HFFc6 (cell line): Measurements from ENCODE around the gene RGS14. TPM values are rescaled to one million over a fixed set of nuclear protein-coding genes. Genes with fewer than 3 reads are reported as not detected.

Experiments used
- DNase-seq: peaks from one replicate; pipeline ENCODE4 v3.0.0-alpha.2; 2018
- H3K27ac Mint-ChIP-seq: 2 replicates; pipeline ENCODE4 v1.8.0; 2020; ENCODE audit warnings: mild to moderate bottlenecking, mixed read lengths
- H3K27me3 Mint-ChIP-seq: 2 replicates; pipeline ENCODE4 v1.8.0; 2021; ENCODE audit warnings: mild to moderate bottlenecking, moderate library complexity, mixed read lengths; ENCODE audit not compliant: insufficient read depth
- H3K36me3 Mint-ChIP-seq: 2 replicates; pipeline ENCODE4 v1.8.0; 2021; ENCODE audit warnings: low read depth, mixed read lengths
- H3K4me1 Mint-ChIP-seq: 2 replicates; pipeline ENCODE4 v1.8.0; 2020; ENCODE audit warnings: low read depth, mixed read lengths
- H3K4me3 Mint-ChIP-seq: 2 replicates; pipeline ENCODE4 v1.8.0; 2020; ENCODE audit warnings: mild to moderate bottlenecking, moderate library complexity, mixed read lengths
- H3K9me3 Mint-ChIP-seq: 2 replicates; pipeline ENCODE4 v1.8.0; 2020; ENCODE audit warnings: mild to moderate bottlenecking, mixed read lengths
- CTCF ChIP-seq: fragments of 200-600 bp; sonication (generic); IDR thresholded peaks from 2 replicates; pipeline ENCODE4 v1.5.0; 2021; ENCODE audit warnings: antibody characterized with exemption, mild to moderate bottlenecking
- total RNA-seq, 6 experiments: library from RNA; stranded (reverse); fragmentation: NEBNext Ultra II Directional; extraction: Animal tissue kit (Norgen Biotek cat#: 25700); gene quantifications; 2 replicates in 1 of 6; 3 replicates in 5 of 6; pipeline ENCODE4 v1.2.3, GENCODE V29; 2021

Gene RGS14
- total RNA-seq, 6 experiments from 2014 or later = 1.0 to 2.2 (median 1.2) TPM

- H3K9me3 Mint-ChIP-seq = no peaks in the 10 kb centered on the region
- H3K4me3 Mint-ChIP-seq = no peak overlapping the region
- H3K36me3 Mint-ChIP-seq = peaks cover 9% of the 10 kb centered on the region; the same call in 1 of the 2 replicates
- no peaks in the 10 kb centered on the region for H3K27me3 Mint-ChIP-seq
- peaks cover 15% of the 10 kb centered on the region for H3K4me1 Mint-ChIP-seq
- H3K27ac Mint-ChIP-seq = no peak overlapping the region
- no peak for TF ChIP-seq CTCF
- no peak for DNase-seq
Measured at GRCh38 chr5:177320879-177321278, 36.8 kb upstream of the RGS14 start.

- Mint-ChIP-seq H3K36me3 (peaks cover 9% of the 10 kb centered on the region), H3K4me3 (no peak overlapping the region), H3K4me1 (peaks cover 26% of the 10 kb centered on the region), H3K9me3 (no peaks in the 10 kb centered on the region), H3K27ac (peak overlapping the region; percentile 51), H3K27me3 (no peaks in the 10 kb centered on the region; the same call in 1 of the 2 replicates)
- no peak for DNase-seq
- no peak for TF ChIP-seq CTCF
Measured at GRCh38 chr5:177325868-177326381, 31.8 kb upstream of the RGS14 start.

GRCh38 chr5:177327539-177328522, 29.9 kb upstream of the RGS14 start:
- Mint-ChIP-seq H3K36me3 (peaks cover 5% of the 10 kb centered on the region), H3K4me3 (no peak overlapping the region), H3K27me3 (no peaks in the 10 kb centered on the region; the same call in 1 of the 2 replicates), H3K4me1 (peaks cover 26% of the 10 kb centered on the region), H3K9me3 (no peaks in the 10 kb centered on the region), H3K27ac (no peak overlapping the region)
- no peak for TF ChIP-seq CTCF
- DNase-seq = no peak

- no peaks in the 10 kb centered on the region for H3K9me3 Mint-ChIP-seq
- no peak overlapping the region for H3K27ac Mint-ChIP-seq
- no peaks in the 10 kb centered on the region; the same call in 1 of the 2 replicates for H3K27me3 Mint-ChIP-seq
- peaks cover 9% of the 10 kb centered on the region for H3K36me3 Mint-ChIP-seq
- H3K4me1 Mint-ChIP-seq = peaks cover 26% of the 10 kb centered on the region
- no peak for TF ChIP-seq CTCF
- no peak overlapping the region for H3K4me3 Mint-ChIP-seq
- DNase-seq = no peak
Measured at GRCh38 chr5:177328545-177329231, 29.0 kb upstream of the RGS14 start.

GRCh38 chr5:177329883-177330282, 27.8 kb upstream of the RGS14 start:
- Mint-ChIP-seq H3K27me3 (no peaks in the 10 kb centered on the region; the same call in 1 of the 2 replicates), H3K27ac (no peak overlapping the region), H3K4me3 (no peak overlapping the region), H3K4me1 (peaks cover 26% of the 10 kb centered on the region), H3K9me3 (no peaks in the 10 kb centered on the region), H3K36me3 (peaks cover 9% of the 10 kb centered on the region)
- no peak for TF ChIP-seq CTCF
- no peak for DNase-seq
